Metanephros (tissue), 1 donor: Measurements from ENCODE around the gene CLTRN. TPM values are rescaled to one million over a fixed set of nuclear protein-coding genes. Genes with fewer than 3 reads are reported as not detected.

Source experiments
- total RNA-seq: library from RNA; depleted of rRNA; stranded (reverse); fragments of >200 nt; gene quantifications from one replicate; pipeline ENCODE4 v1.2.3, GENCODE V29; 2014

Gene CLTRN, protein sequence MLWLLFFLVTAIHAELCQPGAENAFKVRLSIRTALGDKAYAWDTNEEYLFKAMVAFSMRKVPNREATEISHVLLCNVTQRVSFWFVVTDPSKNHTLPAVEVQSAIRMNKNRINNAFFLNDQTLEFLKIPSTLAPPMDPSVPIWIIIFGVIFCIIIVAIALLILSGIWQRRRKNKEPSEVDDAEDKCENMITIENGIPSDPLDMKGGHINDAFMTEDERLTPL
- 10.3 TPM for total RNA-seq

DNA sequence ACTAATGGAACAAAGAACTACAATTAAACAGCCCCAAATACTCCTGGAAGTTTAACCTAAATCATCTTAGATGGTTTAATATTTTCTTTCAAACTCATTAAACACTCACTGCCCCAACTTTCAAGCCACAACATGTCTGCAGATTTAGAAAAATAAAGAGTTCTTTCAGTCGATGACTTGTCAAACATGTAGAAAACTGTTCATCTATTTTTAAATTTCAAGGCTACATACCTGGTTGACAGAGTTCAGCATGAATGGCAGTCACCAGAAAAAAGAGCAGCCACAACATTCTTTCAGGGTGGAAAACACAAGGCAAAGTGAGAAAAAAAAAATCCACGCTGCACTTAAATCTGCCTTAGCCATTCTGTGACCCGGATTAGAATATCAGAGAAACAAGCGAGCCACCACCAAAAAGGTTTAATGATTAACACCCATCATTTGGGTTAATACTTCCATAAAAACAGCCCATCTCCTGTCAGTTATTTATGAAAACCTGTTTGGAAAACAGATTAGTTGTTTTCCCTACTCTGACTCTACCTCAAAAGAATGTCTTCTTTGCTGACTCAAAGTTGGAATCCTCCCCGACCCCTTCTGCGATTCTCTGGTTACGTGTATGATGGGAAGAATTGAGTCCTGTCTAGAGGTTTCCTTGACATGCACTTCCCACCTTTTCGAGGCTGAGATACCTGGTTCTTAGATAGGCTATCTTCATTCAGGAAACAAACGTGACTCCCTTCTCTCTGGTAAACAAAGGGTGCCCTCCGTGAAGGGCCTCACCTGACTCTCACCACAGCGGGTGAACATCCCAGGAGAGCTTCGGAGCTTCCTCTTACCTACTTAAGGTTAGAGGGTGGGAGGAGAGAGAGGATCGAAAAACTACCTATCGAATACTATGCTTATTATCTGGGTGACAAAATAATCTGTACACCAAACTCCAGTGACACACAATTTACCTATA is at the start of gene CLTRN:
CLTRN (minus strand) TSS at position 319 of the 958 bp plus-strand sequence; CDS start at position 289, 30 bp downstream.

DNA sequence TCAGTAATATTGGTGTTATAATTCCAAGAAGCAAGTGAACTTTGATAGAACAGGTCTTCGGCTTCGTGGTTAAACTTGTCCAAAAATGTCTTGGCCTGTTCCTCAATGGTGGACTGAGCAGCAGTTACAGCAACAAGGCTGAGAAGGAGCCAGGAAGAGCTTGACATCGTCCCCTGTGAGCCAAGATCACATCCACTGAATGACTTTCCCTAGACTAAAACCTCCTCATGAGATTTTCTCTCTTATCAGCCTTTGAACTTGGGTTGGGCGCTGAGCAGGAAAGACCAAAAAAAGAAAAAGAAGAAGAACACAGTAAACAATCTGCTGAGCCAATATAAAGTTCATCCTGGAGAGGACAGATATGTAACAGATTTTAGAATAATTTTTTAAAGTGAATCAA is 63.9 kb downstream of the CLTRN start, which contains the start of gene ACE2:
ACE2 (minus strand) TSS at position 216 of the 400 bp plus-strand sequence; CDS start at position 167, 49 bp downstream.

Other genes starting within 250 kb of the CLTRN start
- 4.1 TPM for gene PIR, start 171.5 kb downstream of the CLTRN start, total RNA-seq
- 0.70 TPM for gene BMX, start 164.0 kb downstream of the CLTRN start, total RNA-seq
- 16.9 TPM for gene ACE2, start 63.8 kb downstream of the CLTRN start, total RNA-seq
- 13.7 TPM for gene CA5B, start 73.5 kb upstream of the CLTRN start, total RNA-seq
- 3.9 TPM for gene ZRSR2, start 125.7 kb upstream of the CLTRN start, total RNA-seq
- gene AP1S2, start 190.0 kb upstream of the CLTRN start, total RNA-seq = 56.4 TPM